T follicular helper cell (primary cell): Measurements from ENCODE around the gene PPP1R3D.
A peak's percentile ranks its signal among the peaks of the same experiment; 100 is the strongest.
"Not testable (repeated sequence)": the region's sequence is repeated elsewhere in the genome, so short reads cannot be mapped to it uniquely, and the experiment has no call there.

Source experiments
- DNase-seq: peaks from one replicate; pipeline ENCODE4 v3.0.0-alpha.2; 2020; ENCODE audit warnings: low read depth
- total RNA-seq, 2 experiments: gene quantifications; one replicate each; lab custom pipeline; 2026; lab: John Stamatoyannopoulos, UW

PPP1R3D gene, protein sequence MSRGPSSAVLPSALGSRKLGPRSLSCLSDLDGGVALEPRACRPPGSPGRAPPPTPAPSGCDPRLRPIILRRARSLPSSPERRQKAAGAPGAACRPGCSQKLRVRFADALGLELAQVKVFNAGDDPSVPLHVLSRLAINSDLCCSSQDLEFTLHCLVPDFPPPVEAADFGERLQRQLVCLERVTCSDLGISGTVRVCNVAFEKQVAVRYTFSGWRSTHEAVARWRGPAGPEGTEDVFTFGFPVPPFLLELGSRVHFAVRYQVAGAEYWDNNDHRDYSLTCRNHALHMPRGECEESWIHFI
- total RNA-seq = 10.6 to 20.3 reads per million in 2 experiments

DNA sequence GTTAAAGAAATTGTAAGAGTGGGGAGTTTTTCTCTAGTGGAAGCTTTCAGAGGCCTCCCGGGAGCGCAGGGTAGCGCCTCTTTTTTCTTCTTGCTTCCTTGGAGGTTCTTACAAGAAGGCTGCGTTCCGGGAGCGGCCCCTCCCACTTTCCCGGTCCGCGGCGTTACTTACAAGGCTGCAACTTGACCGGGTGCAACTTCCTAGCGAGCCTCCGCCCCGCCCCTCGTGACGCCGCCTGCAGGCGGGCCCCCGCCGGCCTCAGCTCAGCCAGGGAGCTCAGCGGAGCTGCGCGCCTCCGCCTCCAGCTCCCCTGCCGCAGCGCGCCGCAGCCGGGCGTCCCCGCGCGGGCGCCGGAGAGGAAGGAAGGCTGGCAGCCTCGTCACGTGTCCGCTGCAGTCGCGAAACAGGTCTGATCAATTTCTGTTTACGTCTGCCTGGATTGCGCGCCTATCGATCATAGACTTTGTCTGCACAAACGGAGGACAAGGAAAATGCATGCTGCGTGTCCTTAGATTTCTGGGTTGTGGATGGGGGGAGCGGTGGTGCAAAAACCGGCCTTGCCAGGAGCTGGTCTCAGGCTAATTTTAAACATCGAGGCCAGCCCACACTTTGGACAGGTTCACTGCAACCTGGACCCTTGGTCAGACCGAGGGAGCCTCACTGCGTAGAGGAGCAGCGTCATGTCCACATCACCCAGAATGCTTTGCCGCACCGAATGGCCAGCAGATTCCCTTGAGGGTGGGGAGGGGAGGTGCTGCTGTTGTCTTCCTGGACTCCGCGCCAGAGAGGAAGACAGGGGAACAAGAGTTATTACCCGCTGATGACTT, at the start of gene PPP1R3D, which contains the start of gene FAM217B:
Gene PPP1R3D (minus strand): TSS at position 177 of the 827 bp plus-strand sequence. CDS start 374 bp downstream, outside the sequence.
Gene FAM217B (plus strand): TSS at position 261 of the 827 bp plus-strand sequence. CDS start 3,555 bp downstream, outside the sequence.
- DNase-seq = peak; percentile 80

DNA sequence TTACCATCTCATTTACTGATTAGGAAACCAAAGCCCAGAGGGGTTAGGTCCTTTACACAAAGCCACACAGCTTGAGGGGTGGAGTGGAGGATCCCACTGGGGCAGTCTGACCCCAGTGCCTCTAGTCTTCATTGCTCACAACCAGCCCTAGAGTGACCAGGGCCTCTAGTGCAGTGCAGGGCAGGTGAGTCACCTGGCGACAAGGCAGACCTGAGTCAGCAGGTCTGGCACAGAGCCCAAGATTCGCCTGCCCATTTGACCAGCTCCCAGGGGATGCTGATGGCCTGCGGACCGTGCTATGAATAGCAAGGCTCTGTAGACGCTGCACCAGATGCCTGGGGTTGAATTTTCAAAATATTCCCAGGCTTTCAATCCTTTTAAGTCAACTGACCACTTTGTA, 48.0 kb upstream of the PPP1R3D start:
- no peak for DNase-seq

DNA sequence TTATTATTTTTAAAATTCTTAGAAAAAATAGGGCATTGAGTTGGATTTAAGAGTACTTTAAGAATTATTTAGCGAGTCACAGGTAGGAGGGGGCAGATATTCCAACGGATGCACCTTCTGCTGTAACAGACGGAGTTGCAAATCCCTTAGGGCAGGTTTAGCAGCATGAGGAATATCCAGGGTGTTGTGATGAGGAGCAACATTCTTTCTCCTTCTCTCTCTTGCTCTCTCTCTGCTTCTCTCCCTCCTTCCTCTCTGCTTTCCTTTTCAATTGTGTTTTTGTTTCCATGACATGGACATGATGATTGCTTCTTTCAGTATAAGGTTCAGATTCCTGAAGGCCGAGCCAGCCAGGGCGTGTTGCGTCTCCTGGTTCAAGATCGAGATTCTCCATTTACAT, 47.0 kb upstream of the PPP1R3D start:
- no peak for DNase-seq

DNA sequence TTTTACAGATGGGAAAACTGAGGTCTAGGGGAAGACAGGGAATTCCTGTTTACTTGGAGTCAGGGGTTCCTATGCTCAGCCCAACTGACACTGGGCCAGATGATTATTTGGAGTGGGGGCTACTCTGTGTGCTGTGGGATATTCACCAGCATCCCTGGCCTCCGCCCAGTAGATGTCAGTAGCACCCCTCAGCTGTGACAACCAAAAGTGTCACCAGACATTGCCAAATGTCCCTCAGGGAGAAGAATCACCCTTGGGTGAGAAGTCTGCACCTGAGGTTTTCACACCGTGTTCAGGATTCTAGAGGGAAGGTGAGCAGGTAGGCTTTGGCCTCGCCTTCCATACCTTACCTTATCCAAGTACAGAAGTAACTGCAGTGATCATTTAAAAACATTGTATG, 45.8 kb upstream of the PPP1R3D start:
- no peak for DNase-seq

DNA sequence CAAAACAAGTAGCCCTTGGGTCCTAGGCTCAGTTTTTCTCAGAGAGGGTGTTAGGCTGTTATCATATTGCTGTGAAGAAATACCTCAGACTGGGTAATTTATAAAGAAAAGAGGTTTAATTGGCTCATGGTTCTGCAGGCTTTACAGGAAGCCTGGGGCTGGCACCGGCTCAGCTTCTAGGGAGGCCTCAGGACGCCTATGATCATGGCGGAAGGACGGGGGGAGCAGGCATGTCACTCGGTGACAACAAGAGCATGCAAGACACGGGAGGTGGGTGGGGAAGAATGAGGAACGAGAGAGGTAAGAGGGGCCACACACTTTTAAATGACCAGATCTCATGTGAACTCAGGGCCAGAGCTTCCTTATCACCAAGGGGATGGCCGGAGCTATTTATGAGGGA, 45.1 kb upstream of the PPP1R3D start:
- no peak for DNase-seq

DNA sequence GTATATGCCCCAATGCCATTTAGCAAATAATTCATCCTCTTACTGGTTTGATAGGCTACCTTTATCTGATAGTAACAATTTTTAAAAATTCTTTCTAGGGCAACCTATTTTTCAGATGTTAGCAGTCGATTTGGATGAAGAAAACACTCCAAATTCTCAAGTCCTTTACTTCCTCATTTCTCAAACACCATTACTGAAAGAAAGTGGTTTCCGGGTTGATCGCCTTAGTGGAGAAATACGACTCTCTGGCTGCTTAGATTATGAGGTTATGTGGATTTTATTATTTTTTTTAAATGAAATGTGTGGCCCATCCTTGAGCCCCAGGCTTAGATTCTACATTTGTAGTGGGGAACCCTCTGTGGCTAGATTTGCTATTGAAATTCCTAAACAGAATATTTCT, 44.4 kb upstream of the PPP1R3D start:
- DNase-seq = no peak

DNA sequence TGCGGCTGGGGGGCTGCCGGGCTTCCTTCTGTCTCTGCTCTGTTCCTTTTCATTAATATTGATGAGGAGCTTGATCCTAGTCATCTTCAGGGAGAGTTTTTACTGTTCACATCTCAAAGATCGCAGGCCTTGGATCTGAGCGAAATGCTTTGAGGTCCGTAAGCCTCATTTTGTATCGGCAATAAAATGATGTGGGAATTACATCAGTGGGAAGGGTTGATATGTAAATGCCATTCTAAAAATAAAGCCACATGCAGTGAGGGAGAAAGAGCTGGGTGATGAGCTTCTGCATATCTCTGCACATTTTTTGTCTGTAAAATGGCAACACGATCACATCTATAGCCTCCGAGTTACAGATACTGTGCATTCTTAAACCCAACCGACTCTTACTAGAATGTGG, 43.0 kb upstream of the PPP1R3D start:
- no peak for DNase-seq

DNA sequence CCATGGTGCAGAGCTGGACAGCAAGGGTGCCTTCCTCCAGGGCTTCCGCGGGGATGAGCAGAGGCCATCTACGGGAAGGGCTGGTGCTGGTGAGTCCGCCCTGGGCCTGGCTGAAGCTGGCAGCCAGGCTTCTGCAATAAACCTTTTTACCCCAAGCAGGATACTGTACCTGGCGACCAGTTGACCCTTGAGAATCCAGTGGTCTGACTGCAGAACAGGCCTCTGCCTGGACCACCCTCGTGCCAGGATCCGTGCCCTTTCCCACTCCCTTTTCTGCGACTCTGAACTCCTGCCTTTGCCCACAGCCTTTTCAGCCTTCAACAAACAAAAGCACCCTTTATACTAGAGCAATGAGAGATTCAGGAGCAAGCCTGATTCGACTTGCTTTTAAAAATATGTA, 37.0 kb upstream of the PPP1R3D start:
- DNase-seq = no peak

DNA sequence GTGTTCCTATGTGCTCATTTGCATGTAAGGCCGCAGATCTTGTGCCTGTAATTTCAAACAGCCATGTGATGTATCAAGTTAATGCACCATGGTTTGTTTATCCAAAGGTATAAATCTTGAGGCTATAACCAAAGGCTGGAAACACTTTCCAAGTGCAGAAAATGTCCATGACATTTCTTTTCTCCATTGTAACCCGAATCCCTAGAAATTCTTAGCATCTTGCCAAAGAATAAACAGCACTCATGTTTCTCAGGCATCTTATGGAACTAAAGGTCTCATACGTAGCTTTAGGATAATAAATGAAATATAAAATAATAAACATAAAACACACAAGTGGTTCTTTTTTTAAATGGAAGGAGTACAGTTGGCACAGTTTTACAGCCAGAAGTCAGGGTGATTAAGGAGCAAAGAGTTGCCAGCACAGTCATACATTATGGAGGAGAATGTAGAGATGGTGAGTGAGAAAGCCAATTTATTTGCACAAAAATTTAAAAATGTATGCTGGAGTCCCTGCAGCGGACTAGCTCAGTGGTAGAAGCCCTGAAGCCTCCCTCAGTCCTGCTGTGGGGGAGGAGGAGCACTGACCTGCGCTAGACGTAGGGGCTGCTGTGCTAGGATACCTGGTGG, 36.2 kb upstream of the PPP1R3D start:
- DNase-seq = no peak

DNA sequence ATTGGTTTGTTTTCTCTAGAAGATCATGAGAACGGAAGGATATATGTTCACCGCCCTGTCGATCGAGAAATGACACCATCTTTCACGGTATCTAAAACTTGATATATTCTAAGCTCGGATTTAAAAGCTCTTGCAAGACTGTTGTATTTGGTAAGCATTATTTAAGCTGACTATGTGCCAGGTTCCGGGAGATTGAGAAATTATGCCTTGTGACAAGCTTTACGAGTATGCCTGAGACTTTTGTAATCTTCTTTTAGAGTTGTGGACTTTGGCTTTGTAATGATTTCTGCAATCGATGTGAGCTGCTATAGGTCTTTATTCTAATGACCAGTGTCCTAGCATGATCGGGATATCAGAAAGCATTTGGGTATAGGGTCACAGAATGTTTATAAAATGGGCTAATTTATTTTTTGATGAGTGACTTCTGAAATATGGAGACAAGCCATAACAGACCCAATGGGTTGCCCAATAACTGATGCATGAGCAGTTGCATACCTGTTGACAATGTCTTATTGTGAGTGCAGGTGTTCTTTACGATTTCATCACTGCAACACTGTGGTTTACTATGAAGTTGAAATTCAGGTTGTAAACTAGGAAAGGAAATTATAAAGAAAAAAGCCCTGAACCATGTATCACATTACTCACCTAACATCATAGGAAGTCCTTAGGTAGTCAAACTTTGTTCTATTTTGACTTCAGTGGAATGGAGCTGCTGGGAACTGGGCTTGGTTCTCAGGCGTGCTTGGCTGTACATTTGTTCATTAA, 32.1 kb upstream of the PPP1R3D start:
- DNase-seq = no peak

DNA sequence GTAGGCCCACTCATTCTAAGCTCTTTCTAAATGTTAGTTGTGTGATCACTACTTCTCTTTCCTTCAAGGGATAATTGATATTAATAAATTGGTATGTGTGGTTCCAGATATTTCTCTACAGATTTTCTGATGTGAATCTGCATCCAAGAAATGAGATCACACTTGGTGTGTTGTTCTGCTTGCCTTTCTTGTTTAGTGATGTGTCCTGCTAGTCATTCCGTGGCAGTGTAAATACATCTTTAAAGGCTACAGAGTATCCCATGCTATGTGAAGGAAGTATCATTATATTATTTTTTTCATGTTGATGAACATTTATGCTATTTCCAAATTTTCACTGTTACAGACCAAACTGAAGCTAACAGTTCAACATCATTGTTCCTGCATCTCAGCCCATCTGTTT, 31.3 kb upstream of the PPP1R3D start:
- no peak for DNase-seq

DNA sequence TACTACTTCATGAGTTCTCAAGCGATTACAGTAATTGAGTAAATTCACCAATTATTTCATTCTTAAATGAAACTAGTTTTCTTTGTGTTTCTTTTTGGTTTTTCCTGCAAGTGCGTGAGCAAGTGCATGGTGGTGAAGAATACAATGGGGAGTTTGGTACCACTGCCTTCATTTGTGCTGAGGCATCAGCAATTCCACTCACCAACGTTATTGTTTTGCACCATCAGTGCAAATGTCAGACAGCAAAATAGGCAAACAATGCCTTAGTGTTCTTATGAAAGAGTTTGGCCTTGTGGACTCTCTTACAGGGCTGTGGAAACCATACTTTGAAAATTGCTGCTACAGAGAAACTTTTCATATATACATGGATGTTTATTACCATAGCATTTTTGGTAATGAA, 26.3 kb upstream of the PPP1R3D start:
- DNase-seq = no peak

DNA sequence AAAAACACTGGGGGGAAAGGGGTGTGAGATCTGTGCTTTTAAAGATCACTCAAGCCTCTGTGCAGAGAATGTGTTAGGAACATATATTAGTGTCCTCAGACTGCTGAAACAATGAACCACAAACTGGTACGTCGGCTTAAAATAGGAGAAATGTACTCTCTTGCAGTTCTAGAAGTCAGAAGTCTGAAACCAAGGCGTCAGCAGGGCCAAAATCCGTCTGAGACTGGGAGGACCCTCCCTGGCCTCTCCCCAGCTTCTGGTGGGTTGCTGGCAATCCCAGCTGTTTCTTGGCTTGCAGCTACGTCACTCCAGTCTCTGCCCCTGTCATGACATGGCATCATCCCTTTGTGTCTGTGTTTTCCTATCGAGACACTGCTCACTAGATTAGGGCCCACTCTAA, 22.1 kb upstream of the PPP1R3D start:
- no peak for DNase-seq

DNA sequence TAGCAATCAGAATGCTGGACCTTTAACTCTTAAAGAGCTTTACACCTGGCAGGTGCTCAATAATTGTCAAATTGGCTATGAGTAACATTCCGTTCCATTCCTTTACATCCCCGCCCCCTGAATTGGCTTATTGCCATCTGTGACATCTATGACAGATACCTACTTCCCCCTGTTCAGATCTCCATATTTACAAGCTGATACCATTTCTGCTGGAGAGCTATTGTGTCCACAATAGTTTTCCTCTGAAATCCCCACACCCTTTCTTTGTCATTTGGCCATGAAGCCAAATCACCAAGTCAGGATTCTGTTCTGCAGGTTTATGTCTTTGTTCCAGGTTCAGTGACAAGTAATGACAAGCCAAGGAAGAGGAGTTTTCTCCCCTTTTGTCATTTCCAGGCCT, 21.3 kb upstream of the PPP1R3D start:
- no peak for DNase-seq

DNA sequence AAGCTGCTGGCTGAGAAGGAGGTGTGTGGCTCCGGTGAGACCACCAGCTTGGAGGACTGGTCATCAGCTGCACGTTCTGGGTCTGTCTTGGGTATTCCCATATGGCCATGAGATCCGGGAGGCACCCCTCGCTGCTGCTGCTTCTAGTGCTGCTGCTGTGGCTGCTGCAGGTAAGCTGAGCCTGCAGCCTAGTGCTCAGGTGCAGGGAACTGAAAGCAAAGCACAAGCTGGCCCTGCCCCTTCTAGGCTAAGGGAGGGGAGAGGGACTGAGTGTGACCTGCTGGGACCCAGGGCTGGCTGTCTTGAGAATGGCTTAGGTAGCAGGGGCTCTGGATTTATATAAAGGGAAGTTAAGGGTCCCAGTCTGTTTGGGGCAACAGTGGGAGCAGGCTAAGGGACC, 18.5 kb upstream of the PPP1R3D start:
- no peak for DNase-seq

DNA sequence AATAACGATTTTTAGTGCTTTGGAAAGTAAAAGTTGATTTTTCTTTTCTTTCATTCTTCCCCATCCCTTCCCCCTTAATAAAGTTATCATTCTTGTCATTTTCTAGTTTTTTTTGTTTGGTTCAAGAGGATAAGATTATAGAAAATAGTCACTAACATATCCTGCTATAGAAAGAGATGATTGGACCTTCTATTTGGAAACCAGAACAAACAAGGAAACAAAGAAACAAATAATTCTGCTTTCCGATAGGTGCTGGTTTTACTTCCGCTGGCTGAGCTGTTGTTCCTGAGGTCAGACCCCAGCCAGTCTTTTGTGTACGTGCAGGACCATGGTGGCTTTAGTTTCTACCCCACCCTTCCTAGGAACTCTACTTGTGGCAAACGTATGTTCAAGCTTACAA, 18.0 kb upstream of the PPP1R3D start, which contains the start of gene CDH26:
Gene CDH26 (plus strand): TSS at position 301 of the 400 bp plus-strand sequence. CDS start 304 bp downstream, outside the sequence.
- DNase-seq = no peak

DNA sequence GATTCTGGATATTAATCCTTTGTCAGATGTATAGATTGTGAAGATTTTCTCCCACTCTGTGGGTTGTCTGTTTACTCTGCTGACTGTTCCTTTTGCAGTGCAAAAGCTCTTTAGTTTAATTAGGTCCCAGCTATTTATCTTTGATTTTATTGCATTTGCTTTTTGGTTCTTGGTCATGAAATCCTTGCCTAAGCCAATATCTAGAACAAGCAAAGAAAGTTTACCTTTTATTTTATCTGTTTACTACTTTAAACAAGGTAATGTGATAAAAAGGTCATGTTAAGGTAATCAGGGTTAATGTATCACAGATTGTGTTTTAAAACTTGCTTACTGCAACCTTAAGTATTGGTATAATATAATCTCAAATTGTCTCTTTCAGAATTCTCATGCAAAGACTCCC, 17.5 kb upstream of the PPP1R3D start:
- DNase-seq = not testable (repeated sequence)

DNA sequence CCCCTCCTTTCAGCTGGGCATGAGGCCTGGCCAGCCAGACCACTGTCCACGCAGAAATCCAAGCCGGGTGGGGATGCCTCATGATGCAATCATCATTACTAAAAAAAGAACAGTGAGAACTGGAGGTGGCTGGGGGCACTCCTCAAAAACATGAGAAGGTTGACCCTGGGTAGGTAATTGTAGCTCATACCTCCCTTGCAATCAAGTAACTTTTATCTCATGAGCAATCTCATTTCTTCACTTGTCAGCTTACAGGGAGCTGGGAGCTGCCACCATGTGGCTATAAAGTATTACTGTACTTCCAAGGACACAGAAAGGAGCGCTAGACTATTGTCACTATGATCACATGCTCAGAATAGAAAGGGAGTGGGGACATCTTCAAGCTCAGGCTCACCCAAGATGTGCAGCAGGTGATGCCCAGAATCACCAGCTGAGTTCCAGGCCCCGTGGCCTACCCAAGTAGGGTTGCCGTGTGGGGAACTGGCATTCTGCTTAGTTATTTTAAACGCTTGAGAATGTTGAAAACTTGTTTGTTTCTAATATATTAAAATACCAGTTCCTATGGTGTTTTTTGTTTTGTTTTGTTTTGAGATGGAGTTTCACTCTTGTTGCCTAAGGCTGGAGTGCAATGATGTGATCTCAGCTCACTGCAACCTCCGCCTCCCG, 15.2 kb upstream of the PPP1R3D start:
- no peak for DNase-seq

DNA sequence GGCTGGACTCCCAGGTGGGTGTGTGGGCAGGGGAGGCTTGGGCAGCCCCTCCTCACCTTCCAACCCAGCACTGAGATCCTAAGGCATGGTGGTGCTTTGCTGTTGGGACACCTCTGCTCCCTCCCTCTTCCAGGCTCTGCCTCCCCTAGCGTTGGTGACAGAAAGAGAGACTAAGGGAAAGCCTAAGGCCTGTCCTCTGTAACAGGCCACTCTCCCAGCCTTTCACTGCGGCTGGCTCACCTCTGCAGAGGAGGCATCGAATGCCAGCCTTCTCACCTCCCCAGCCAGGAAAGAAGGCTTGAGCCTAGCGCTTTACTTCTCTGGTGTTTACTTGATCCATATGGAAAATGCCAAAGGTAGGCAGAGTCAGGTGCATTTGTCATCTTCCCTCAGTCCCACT, 14.6 kb upstream of the PPP1R3D start:
- no peak for DNase-seq

DNA sequence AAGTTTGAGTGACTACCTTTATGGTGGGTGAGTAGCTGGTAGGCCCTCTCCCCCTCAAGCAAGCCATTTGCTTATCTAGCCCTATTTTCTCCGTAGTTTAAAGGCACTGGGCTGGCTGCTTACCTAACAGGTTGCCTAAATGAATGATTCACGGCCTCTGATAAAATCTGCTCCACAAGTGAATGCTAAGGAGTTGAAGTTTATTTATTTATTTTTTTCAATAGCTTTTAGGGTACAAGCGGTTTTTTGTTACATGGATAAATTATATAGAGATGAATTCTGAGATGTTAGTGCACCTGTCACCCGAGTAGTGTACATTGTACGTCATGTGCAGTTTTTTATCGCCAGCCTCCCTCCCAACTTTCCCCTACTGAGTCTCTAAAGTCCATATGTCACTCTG, 9.8 kb upstream of the PPP1R3D start:
- no peak for DNase-seq
